ENCODE results near the gene STARD3.

GRCh38 chr17:39598047-39598481 is 38.9 kb upstream of the STARD3 start:
- TF ChIP-seq, protein P1, sequence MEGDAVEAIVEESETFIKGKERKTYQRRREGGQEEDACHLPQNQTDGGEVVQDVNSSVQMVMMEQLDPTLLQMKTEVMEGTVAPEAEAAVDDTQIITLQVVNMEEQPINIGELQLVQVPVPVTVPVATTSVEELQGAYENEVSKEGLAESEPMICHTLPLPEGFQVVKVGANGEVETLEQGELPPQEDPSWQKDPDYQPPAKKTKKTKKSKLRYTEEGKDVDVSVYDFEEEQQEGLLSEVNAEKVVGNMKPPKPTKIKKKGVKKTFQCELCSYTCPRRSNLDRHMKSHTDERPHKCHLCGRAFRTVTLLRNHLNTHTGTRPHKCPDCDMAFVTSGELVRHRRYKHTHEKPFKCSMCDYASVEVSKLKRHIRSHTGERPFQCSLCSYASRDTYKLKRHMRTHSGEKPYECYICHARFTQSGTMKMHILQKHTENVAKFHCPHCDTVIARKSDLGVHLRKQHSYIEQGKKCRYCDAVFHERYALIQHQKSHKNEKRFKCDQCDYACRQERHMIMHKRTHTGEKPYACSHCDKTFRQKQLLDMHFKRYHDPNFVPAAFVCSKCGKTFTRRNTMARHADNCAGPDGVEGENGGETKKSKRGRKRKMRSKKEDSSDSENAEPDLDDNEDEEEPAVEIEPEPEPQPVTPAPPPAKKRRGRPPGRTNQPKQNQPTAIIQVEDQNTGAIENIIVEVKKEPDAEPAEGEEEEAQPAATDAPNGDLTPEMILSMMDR (IDR thresholded peaks at IDR 0.05) = no peak
- TF ChIP-seq POLR2A (IDR thresholded peaks at IDR 0.05) = no peak
